HEK293 (cell line): ENCODE results near the gene CNTLN.
A peak's percentile ranks its signal among the peaks of the same experiment; 100 is the strongest.

Source experiments
- GLI4 ChIP-seq: fragments of 450-650 bp; formaldehyde crosslinking; IDR thresholded peaks from 2 replicates; pipeline ENCODE4 v1.5.1; 2016; ENCODE audit warnings: missing biosample characterization, missing genetic modification characterization
- INSM2 ChIP-seq: fragments of 450-650 bp; formaldehyde crosslinking; IDR thresholded peaks from 2 replicates; pipeline ENCODE4 v1.5.1; 2016; ENCODE audit warnings: missing biosample characterization, missing genetic modification characterization
- MYNN ChIP-seq: fragments of 450-650 bp; formaldehyde crosslinking; IDR thresholded peaks from 2 replicates; pipeline ENCODE4 v1.5.1; 2016; ENCODE audit warnings: missing biosample characterization, missing genetic modification characterization, borderline replicate concordance
- REST ChIP-seq: fragments of 450-650 bp; formaldehyde crosslinking; IDR thresholded peaks from 2 replicates; pipeline ENCODE4 v1.5.1; 2016; ENCODE audit warnings: missing biosample characterization, missing genetic modification characterization
- ZBTB20 ChIP-seq: fragments of 450-650 bp; formaldehyde crosslinking; IDR thresholded peaks from 2 replicates; pipeline ENCODE4 v1.5.1; 2016; ENCODE audit warnings: missing biosample characterization, missing genetic modification characterization
- ZFP37 ChIP-seq: fragments of 450-650 bp; formaldehyde crosslinking; IDR thresholded peaks from 2 replicates; pipeline ENCODE4 v1.5.1; 2016; ENCODE audit warnings: missing biosample characterization, missing genetic modification characterization
- ZNF112 ChIP-seq: fragments of 450-650 bp; formaldehyde crosslinking; IDR thresholded peaks from 2 replicates; pipeline ENCODE4 v1.5.0; 2017; ENCODE audit warnings: missing biosample characterization, missing genetic modification characterization
- ZNF133 ChIP-seq: fragments of 450-650 bp; formaldehyde crosslinking; IDR thresholded peaks from 2 replicates; pipeline ENCODE4 v1.5.1; 2016; ENCODE audit warnings: missing biosample characterization, missing genetic modification characterization
- ZNF146 ChIP-seq: fragments of 450-650 bp; formaldehyde crosslinking; IDR thresholded peaks from 2 replicates; pipeline ENCODE4 v1.5.1; 2016; ENCODE audit warnings: missing biosample characterization, missing genetic modification characterization
- ZNF148 ChIP-seq: fragments of 450-650 bp; formaldehyde crosslinking; IDR thresholded peaks from 2 replicates; pipeline ENCODE4 v1.5.0; 2017; ENCODE audit warnings: missing biosample characterization, missing genetic modification characterization, borderline replicate concordance
- ZNF324 ChIP-seq: fragments of 450-650 bp; formaldehyde crosslinking; IDR thresholded peaks from 2 replicates; pipeline ENCODE4 v1.5.1; 2016; ENCODE audit warnings: missing biosample characterization, missing genetic modification characterization
- ZNF416 ChIP-seq: fragments of 450-650 bp; formaldehyde crosslinking; IDR thresholded peaks from 2 replicates; pipeline ENCODE4 v1.5.1; 2016; ENCODE audit warnings: missing biosample characterization, missing genetic modification characterization
- ZNF449 ChIP-seq: fragments of 450-650 bp; formaldehyde crosslinking; IDR thresholded peaks from 2 replicates; pipeline ENCODE4 v1.5.1; 2017; ENCODE audit warnings: missing biosample characterization, mild to moderate bottlenecking, missing genetic modification characterization, moderate library complexity
- ZNF529 ChIP-seq: fragments of 450-650 bp; formaldehyde crosslinking; IDR thresholded peaks from 2 replicates; pipeline ENCODE4 v1.5.1; 2017; ENCODE audit warnings: missing genetic modification characterization, missing biosample characterization; ENCODE audit not compliant: insufficient replicate concordance
- ZNF677 ChIP-seq: fragments of 450-650 bp; IDR thresholded peaks from 2 replicates; pipeline ENCODE4 v1.5.0; 2018; ENCODE audit warnings: missing biosample characterization, mild to moderate bottlenecking, missing genetic modification characterization, moderate library complexity
- ZNF747 ChIP-seq: fragments of 450-650 bp; formaldehyde crosslinking; IDR thresholded peaks from 2 replicates; pipeline ENCODE4 v1.5.1; 2016; ENCODE audit warnings: missing biosample characterization, missing genetic modification characterization
- ZNF768 ChIP-seq: fragments of 450-650 bp; formaldehyde crosslinking; IDR thresholded peaks from 2 replicates; pipeline ENCODE4 v1.5.1; 2018; ENCODE audit warnings: missing biosample characterization, mild to moderate bottlenecking, missing genetic modification characterization
- ZNF843 ChIP-seq: fragments of 450-650 bp; formaldehyde crosslinking; IDR thresholded peaks from 2 replicates; pipeline ENCODE4 v1.5.1; 2016; ENCODE audit warnings: missing biosample characterization, missing genetic modification characterization
- TF ChIP-seq, protein P1 (sequence below): fragments of 450-650 bp; formaldehyde crosslinking; IDR thresholded peaks from 2 replicates; pipeline ENCODE4 v1.5.1; 2016; ENCODE audit warnings: missing biosample characterization, missing genetic modification characterization, borderline replicate concordance
- TF ChIP-seq, protein P2 (sequence below): fragments of 450-650 bp; formaldehyde crosslinking; IDR thresholded peaks from 2 replicates; pipeline ENCODE4 v1.5.1; 2016; ENCODE audit warnings: missing biosample characterization, missing genetic modification characterization
- TF ChIP-seq, protein P3 (sequence below): fragments of 450-650 bp; formaldehyde crosslinking; IDR thresholded peaks from 2 replicates; pipeline ENCODE4 v1.5.1; 2016; ENCODE audit warnings: missing biosample characterization, missing genetic modification characterization
- TF ChIP-seq, protein P4 (sequence below): fragments of 450-650 bp; formaldehyde crosslinking; IDR thresholded peaks from 2 replicates; pipeline ENCODE4 v1.5.1; 2016; ENCODE audit warnings: missing biosample characterization, missing genetic modification characterization

Gene CNTLN

GRCh38 chr9:17134396-17135294 is at the start of gene CNTLN (continued):
- TF ChIP-seq, protein P1, sequence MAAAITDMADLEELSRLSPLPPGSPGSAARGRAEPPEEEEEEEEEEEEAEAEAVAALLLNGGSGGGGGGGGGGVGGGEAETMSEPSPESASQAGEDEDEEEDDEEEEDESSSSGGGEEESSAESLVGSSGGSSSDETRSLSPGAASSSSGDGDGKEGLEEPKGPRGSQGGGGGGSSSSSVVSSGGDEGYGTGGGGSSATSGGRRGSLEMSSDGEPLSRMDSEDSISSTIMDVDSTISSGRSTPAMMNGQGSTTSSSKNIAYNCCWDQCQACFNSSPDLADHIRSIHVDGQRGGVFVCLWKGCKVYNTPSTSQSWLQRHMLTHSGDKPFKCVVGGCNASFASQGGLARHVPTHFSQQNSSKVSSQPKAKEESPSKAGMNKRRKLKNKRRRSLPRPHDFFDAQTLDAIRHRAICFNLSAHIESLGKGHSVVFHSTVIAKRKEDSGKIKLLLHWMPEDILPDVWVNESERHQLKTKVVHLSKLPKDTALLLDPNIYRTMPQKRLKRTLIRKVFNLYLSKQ (tag by site-specific recombination): no peak
- no peak for TF ChIP-seq ZNF146 (tag by site-specific recombination)
- TF ChIP-seq ZNF148: no peak
- no peak for TF ChIP-seq GLI4 (tag by site-specific recombination)
- TF ChIP-seq, protein P2, sequence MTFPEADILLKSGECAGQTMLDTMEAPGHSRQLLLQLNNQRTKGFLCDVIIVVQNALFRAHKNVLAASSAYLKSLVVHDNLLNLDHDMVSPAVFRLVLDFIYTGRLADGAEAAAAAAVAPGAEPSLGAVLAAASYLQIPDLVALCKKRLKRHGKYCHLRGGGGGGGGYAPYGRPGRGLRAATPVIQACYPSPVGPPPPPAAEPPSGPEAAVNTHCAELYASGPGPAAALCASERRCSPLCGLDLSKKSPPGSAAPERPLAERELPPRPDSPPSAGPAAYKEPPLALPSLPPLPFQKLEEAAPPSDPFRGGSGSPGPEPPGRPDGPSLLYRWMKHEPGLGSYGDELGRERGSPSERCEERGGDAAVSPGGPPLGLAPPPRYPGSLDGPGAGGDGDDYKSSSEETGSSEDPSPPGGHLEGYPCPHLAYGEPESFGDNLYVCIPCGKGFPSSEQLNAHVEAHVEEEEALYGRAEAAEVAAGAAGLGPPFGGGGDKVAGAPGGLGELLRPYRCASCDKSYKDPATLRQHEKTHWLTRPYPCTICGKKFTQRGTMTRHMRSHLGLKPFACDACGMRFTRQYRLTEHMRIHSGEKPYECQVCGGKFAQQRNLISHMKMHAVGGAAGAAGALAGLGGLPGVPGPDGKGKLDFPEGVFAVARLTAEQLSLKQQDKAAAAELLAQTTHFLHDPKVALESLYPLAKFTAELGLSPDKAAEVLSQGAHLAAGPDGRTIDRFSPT (tag by site-specific recombination): peak; percentile 86
- TF ChIP-seq ZNF324: 0 out of 2 replicates have a peak, but pooled peaks have one; percentile 26
- no peak for TF ChIP-seq ZNF843 (tag by site-specific recombination)
- TF ChIP-seq REST: no peak; the same call in 1 of the 2 replicates
- no peak for TF ChIP-seq ZNF133 (tag by site-specific recombination)
- TF ChIP-seq MYNN (tag by site-specific recombination): no peak
- no peak for TF ChIP-seq ZNF677 (tag by site-specific recombination)
- TF ChIP-seq, protein P3, sequence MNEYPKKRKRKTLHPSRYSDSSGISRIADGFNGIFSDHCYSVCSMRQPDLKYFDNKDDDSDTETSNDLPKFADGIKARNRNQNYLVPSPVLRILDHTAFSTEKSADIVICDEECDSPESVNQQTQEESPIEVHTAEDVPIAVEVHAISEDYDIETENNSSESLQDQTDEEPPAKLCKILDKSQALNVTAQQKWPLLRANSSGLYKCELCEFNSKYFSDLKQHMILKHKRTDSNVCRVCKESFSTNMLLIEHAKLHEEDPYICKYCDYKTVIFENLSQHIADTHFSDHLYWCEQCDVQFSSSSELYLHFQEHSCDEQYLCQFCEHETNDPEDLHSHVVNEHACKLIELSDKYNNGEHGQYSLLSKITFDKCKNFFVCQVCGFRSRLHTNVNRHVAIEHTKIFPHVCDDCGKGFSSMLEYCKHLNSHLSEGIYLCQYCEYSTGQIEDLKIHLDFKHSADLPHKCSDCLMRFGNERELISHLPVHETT: no peak
- TF ChIP-seq ZFP37 (tag by site-specific recombination): no peak; the same call in 1 of the 2 replicates
- TF ChIP-seq ZNF747: no peak
- TF ChIP-seq ZNF529 (tag by site-specific recombination): no peak
- no peak for TF ChIP-seq ZNF449 (tag by site-specific recombination)
- no peak for TF ChIP-seq INSM2 (tag by site-specific recombination)
- TF ChIP-seq ZNF416 (tag by site-specific recombination): no peak
- TF ChIP-seq, protein P4, sequence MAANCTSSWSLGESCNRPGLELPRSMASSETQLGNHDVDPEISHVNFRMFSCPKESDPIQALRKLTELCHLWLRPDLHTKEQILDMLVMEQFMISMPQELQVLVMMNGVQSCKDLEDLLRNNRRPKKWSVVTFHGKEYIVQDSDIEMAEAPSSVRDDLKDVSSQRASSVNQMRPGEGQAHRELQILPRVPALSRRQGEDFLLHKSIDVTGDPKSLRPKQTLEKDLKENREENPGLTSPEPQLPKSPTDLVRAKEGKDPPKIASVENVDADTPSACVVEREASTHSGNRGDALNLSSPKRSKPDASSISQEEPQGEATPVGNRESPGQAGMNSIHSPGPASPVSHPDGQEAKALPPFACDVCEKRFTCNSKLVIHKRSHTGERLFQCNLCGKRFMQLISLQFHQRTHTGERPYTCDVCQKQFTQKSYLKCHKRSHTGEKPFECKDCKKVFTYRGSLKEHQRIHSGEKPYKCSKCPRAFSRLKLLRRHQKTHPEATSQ (tag by site-specific recombination): no peak
- TF ChIP-seq ZNF768 (tag by site-specific recombination): no peak
- TF ChIP-seq ZBTB20: no peak
- TF ChIP-seq ZNF112 (tag by site-specific recombination): no peak
